ENCODE results near the gene PRKACB.
"Not testable (repeated sequence)": the region's sequence is repeated elsewhere in the genome, so short reads cannot be mapped to it uniquely, and the experiment has no call there.

Gene PRKACB

GRCh38 chr1:84224905-84225304, 80.8 kb downstream of the PRKACB start:
- no peak for DNase-seq

GRCh38 chr1:84225646-84226045, 81.6 kb downstream of the PRKACB start:
- DNase-seq: no peak

GRCh38 chr1:84232676-84233075, 88.6 kb downstream of the PRKACB start:
- not testable (repeated sequence) for DNase-seq

DNA sequence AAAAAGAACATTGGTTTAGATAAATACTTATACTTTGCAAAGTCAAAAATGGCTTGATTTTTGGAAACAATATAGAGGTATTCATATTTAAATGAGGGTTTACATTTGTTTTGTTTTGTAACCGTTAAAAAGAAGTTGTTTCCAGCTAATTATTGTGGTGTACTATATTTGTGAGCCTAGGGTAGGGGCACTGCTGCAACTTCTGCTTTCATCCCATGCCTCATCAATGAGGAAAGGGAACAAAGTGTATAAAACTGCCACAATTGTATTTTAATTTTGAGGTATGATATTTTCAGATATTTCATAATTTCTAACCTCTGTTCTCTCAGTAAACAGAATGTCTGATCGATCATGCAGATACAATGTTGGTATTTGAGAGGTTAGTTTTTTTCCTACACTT, 92.2 kb downstream of the PRKACB start:
- no peak for DNase-seq

GRCh38 chr1:84242641-84243040, 98.6 kb downstream of the PRKACB start:
- DNase-seq: no peak

DNA sequence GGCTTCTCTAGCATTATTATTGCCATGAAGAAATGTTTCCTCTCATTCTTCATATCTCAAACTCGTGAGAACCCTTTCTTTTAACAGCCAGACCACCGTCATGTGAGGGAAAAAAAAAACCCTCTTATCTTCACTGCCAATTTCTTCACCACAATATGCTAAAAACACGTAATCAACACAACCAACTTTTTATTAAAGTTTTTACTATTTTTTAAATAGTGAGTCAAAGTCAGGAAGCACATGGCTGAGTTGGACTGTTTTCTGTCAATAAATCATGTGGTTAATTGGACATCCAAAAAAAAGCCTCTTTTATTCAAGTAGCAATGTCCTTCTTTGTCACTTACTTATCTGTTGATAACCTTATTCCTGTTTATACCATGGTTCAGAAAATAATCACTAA, 101.5 kb downstream of the PRKACB start:
- DNase-seq: no peak

DNA sequence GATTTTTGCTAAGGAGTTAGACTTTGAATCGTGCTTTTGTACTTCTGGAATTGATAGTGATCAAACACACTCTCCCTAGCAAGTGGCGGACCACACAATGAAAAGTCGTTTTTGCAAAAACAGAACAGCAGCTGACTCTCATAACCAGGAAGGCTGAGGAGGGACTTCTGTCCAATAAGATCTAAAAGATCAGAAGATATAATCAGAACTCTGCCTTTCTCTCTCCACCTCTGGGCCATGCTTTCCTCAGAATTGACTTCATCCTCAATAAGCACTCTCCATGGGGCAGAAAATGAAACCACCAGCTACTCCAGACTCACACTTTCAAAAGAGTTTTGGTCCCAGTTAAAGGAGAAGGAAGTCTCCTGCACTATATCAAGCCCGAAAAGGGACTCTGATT, 102.1 kb downstream of the PRKACB start:
- no peak for DNase-seq

GRCh38 chr1:84247425-84248220, 103.6 kb downstream of the PRKACB start:
- no peak for DNase-seq

GRCh38 chr1:84250668-84251067, 106.6 kb downstream of the PRKACB start:
- DNase-seq: no peak

GRCh38 chr1:84253036-84253435, 109.0 kb downstream of the PRKACB start:
- no peak for DNase-seq

DNA sequence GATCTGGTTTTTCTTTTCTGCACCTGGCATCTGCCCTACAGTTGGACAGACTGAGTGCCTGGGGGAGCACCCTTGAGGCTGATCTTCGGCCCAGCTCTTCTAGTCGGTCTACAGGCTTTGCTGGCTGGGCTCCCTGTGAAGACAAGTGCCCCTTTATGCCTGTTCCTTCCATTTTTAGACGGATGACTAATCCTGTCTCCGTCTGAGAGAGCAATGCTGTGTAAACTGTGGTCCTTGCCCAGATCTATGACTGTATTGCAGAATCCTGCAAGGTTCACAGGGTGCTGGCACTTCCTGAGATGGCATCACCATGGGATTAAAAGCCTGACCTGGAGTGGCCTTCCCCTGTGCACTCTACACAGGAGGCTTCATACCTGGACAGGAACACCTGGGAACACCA, 109.8 kb downstream of the PRKACB start:
- no peak for DNase-seq

DNA sequence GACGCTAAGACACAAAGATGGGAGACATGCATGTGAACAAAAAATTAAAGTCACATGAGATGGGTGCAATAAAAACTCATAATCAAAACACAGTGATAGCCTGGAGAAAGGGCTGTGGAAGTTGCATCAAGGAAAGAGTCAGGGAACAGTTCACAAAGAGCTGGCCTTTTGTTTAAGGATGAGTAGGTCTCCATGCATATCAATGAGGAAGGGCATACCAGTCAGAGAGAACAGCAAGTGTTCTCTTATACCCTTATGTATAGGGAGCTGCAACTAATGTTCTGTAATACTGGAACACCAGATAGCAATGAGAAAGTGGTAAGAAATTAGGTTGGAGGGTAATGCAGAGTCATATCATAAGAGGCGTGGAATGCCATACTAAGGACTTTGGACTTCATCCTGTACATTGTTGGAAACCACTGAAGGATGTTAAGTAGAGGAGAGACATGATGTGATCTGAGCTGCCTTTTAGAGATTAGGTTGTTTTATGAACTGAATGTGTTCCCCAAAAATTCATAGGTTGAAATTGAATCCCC, 110.7 kb downstream of the PRKACB start:
- DNase-seq: no peak

DNA sequence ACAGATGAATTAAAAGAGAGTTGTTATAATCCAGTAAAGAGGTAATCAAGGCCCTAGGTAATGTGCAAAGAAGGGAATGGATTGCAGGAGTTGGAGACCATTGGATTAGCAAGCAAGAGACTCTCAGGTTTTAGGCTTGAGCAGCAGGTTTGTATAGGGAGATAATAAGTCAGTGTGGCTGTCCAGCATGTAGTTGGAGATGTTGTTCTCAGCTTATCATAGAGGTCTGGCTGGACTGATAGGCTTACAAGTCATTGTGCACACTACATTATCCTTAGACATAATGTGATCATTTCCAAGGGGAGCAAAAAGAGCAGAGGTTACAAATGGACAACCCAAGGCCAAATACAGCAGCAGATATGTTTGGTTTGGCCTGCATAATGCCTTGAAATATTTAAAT, 111.5 kb downstream of the PRKACB start:
- no peak for DNase-seq

- no peak for DNase-seq
Measured at GRCh38 chr1:84257617-84258016, 113.5 kb downstream of the PRKACB start.

DNA sequence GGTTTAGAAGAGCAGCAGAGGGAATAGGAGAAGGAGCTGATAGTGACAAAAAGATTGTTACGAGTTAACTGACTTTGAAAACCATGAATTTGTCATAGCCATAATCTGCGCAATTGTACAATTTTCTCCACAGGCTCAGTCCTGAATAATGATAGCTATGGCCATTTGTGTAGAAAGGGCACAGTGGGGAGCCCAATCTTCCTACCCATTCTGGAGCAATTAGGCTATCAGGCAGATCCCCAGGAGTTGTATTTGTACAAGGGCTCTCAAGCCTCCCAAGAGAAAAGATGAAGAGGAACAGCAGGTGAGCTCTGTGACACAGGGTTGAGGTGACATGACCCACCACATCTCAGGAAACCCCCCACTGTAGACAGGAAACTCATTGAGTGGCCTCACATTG, 115.3 kb downstream of the PRKACB start:
- no peak for DNase-seq

DNA sequence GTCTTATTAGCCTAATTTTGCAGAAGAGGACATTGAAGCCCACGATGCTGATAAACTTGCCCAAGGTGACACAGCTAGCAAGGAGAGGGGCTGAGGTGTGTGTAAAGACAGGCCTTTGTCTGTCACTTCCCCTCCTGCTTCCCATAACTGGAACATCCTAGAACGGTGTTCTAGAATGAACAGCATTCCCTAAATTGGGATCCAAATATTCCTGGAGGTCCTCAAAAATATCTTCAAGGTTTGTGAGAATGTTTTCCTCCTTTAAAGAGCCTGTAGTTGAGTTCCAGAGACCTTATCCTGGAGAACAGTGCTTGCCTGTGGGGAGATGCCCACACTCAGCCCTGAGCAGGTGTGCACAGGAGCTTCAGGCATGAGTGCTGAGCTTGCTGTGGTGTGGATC, 115.9 kb downstream of the PRKACB start:
- no peak for DNase-seq

GRCh38 chr1:84260852-84261518, 116.9 kb downstream of the PRKACB start:
- no peak for DNase-seq

DNA sequence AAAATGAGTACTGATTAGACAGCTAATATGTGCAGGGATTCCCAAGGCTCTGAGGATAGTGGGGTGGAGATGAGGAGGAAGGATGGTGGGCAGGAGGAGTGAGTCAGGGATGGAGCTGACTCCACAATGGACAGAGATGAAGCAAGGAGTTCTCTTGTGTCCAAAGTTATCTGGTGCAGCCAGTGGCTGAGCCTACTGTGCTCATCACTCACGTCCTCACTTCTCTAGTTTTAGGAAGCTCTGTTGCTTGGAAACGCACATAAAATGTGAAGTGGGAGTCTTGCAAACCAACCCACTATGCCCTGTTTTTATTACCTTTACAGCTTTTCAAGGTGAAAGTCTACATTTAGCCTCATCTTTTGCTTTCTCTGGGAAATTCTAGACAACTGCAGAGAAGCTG, 120.9 kb downstream of the PRKACB start:
- DNase-seq: no peak

- no peak for DNase-seq
Measured at GRCh38 chr1:84265867-84266266, 121.8 kb downstream of the PRKACB start.

- no peak for DNase-seq
Measured at GRCh38 chr1:84266748-84267147, 122.7 kb downstream of the PRKACB start.

DNA sequence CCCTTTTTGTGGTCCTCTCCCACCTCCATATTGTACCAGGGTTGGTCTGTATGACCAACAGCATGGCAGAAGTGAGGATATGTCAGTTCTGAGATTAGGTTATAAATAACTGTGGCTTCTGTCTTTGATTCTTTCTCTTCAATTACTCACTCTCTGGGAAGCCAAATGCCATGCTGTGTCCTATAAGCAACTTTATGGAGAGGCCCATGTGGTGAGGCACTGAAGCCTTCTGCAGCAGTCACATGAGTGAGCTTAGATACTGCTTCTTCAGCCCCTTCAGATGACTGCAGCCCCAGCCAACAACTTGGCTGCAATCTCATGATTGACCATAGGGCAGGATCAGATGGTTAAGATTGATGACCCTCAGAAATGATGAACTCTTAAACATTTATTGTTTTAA, 123.4 kb downstream of the PRKACB start:
- no peak for DNase-seq

DNA sequence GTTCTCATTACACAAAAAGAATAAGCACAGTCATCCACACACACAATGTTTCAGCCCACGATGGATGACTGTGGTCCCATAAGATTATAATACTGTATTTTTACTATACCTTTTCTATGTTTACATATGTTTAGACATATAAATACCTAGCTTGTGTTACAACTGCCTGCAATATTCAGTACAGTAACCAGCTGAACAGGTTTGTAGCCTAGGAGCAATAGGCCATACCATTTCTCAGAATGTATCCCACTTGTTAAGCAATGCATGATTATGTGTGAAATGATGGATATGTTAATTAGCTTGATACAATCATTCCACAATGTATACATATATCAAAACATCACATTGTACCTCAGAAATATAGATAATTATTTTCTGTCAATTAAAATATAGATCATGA, 124.3 kb downstream of the PRKACB start:
- DNase-seq: no peak

DNA sequence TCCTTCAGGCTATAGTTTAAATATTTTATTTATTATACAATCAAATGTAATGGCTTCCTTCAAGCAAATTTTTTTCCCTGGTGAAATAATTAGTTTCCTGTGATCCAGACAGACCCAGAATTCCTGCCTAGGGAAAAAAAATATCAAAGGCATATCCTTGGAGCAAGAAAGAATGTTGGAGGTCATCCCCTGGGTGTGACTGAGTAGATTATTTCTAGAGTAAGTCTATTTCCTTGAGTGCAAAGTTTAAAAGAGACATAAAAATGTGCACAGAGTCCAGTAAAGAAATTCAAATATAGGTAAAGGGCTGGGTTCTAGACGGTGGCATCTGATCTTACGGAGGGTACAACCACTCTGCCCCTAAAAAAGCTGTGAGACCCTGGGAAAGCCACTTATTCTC, 125.2 kb downstream of the PRKACB start:
- DNase-seq: no peak

DNA sequence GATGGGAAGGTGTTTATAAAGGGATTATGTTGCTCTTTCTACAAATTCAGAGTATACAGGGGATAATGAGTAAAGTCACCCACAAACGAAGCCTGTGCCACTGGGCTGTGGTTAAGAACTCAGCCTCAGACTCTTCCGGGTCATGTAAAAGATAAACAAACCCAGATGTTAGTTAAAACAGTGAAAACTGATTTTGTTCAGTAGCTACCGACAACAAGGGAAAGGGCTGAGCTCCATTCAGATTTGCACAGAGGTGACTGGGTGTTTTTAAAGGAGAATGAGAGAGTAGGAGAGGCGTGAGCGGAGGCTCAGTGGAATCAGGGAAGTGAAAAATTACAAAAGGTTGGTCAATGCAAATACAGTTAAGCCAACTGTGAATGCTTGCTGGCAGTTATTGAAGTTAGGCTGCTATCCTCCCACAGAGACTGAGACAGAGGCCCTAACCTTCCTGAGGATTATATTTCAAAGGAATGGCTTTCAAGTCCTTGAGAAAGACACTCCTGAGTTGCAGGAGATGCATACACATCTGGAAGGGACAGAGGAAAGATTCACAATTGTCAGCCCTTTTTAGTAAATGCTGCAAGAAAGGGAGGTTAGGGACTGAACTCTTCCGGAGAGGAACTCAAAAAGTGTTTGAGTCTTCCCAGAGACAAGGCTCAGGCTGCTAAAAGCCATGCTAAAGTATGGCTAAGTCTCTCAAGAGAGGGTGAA, 127.5 kb downstream of the PRKACB start:
- DNase-seq: no peak

Measured in NCI-H2107 (cell line).